CD4-positive, alpha-beta T cell (primary cell): ENCODE data around the gene SYNRG. TPM values are rescaled to one million over a fixed set of nuclear protein-coding genes. Genes with fewer than 3 reads are reported as not detected.

Source experiments
- ATAC-seq: fragments of 200-7000 bp; cut with Tn5 transposase; one replicate; pipeline ENCODE4 v1.10.0; 2022; ENCODE audit warnings: mild to moderate bottlenecking; ENCODE audit not compliant: poor library complexity
- CTCF ChIA-PET: fragments of 350-600 bp; sonication (Branson Sonifier 250); formaldehyde crosslinking; loops from one replicate; lab custom pipeline; 2021; ENCODE audit warnings: antibody characterized with exemption, inconsistent platforms; lab: Charles Lee
- POLR2A ChIA-PET: fragments of 350-600 bp; sonication (Branson Sonifier 250); formaldehyde crosslinking; loops from one replicate; lab custom pipeline; 2021; ENCODE audit warnings: antibody characterized with exemption, inconsistent platforms; lab: Charles Lee
- DNase-seq, 14 experiments: peaks; one replicate each; pipeline ENCODE4 v3.0.0-alpha.2; 2013 to 2020; ENCODE audit warnings: mixed read lengths in 2 of 14
- H3K27ac ChIP-seq, 2 donors: one replicate each; pipeline versions ENCODE4 v1.5.1 to v1.7.0; 2013; ENCODE audit warnings: low read length in 2 of 2, low read depth in 1 of 2, mild to moderate bottlenecking in 1 of 2
- H3K27me3 ChIP-seq, 2 experiments: 1 replicate in 1 of 2; 2 replicates in 1 of 2; pipeline versions ENCODE4 v1.6.1 to v1.7.0; 2013; ENCODE audit warnings: low read length in 2 of 2, control low read depth in 1 of 2, mild to moderate bottlenecking in 1 of 2, moderate library complexity in 1 of 2; ENCODE audit not compliant: insufficient read depth in 2 of 2, control insufficient read depth in 1 of 2
- H3K36me3 ChIP-seq: one replicate; pipeline ENCODE4 v1.6.1; 2013; ENCODE audit warnings: low read length, control low read depth; ENCODE audit not compliant: insufficient read depth
- H3K4me1 ChIP-seq: one replicate; pipeline ENCODE4 v1.6.1; 2013; ENCODE audit warnings: low read length, control low read depth; ENCODE audit not compliant: insufficient read depth
- H3K4me3 ChIP-seq: one replicate; pipeline ENCODE4 v1.5.1; 2013; ENCODE audit warnings: mild to moderate bottlenecking, low read length, moderate library complexity
- H3K9me3 ChIP-seq, 2 experiments: 1 replicate in 1 of 2; 2 replicates in 1 of 2; pipeline versions ENCODE4 v1.6.1 to v1.7.0; 2013; ENCODE audit warnings: low read length in 2 of 2, mild to moderate bottlenecking in 2 of 2, control low read depth in 1 of 2, moderate library complexity in 1 of 2; ENCODE audit not compliant: control insufficient read depth in 1 of 2, insufficient read depth in 1 of 2
- H3K27ac Mint-ChIP-seq: one replicate; pipeline ENCODE4 v1.8.0; 2020; ENCODE audit warnings: mixed read lengths
- H3K27me3 Mint-ChIP-seq: one replicate; pipeline ENCODE4 v1.8.0; 2021; ENCODE audit warnings: mixed read lengths
- H3K36me3 Mint-ChIP-seq: one replicate; pipeline ENCODE4 v1.8.0; 2021; ENCODE audit warnings: low read depth, mixed read lengths
- H3K4me1 Mint-ChIP-seq: one replicate; pipeline ENCODE4 v1.8.0; 2021; ENCODE audit warnings: low read depth, mixed read lengths
- H3K4me3 Mint-ChIP-seq: one replicate; pipeline ENCODE4 v1.8.0; 2020; ENCODE audit warnings: mild to moderate bottlenecking, mixed read lengths
- H3K9me3 Mint-ChIP-seq: one replicate; pipeline ENCODE4 v1.8.0; 2020; ENCODE audit warnings: mixed read lengths
- intact Hi-C, 2 experiments: fragments of 100-400 bp; cut with DNase I in 1 of 2; cut with micrococcal nuclease in 1 of 2; formaldehyde crosslinking; loops; one replicate each; pipeline versions ENCODE4 v1.15.1 to v1.9.0; 2023 to 2025; cut with DNase I, micrococcal nuclease
- total RNA-seq, 174 experiments: library from RNA in 2 of 174; stranded (reverse) in 2 of 174; gene quantifications; one replicate each; pipeline ENCODE4 v1.2.3 and lab custom pipeline; 2021 to 2026
- TF ChIP-seq, protein P1 (sequence below): fragments of 200-600 bp; IDR thresholded peaks from one replicate; pipeline ENCODE4 v1.8.0; 2022; ENCODE audit warnings: antibody characterized with exemption, mild to moderate bottlenecking

The SYNRG gene
- total RNA-seq, 2 experiments from 2014 or later: 40.0 to 45.8 TPM

DNA sequence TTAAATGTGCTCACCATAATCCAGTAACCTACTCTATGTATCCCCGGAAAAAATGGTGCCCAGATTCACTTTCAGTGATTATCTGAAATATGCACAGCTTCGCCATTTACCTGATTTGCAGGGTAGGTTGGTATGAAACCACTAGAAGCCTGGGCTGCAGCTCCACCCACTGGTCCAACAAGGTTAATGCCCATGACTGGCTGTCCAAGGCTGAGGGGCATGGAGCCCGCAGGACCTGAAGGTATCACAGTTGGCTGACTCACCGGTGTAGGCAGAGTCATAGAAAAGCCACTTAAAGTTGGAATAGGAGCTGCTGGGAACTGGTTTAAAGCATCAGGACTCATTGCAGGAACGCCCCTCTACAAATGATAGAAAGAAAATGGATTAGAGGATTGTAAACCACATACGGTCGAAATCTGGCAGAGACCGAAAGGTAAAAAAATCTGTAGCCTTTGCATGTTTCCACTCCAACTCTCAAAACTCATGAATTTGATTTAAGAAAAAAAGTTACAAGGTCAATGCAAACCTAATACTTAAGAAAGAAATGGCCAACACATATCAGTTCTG is 38.6 kb downstream of the SYNRG start:
- no peak overlapping the region for H3K4me3 Mint-ChIP-seq
- Histone ChIP-seq H3K4me3 (no peak overlapping the region), H3K36me3 (peaks cover 84% of the 10 kb centered on the region), H3K27ac (no peak overlapping the region), H3K9me3 (no peaks in the 10 kb centered on the region), H3K4me1 (no peaks in the 10 kb centered on the region), H3K27me3 (no peaks in the 10 kb centered on the region)
- no peaks in the 10 kb centered on the region for H3K9me3 Mint-ChIP-seq
- DNase-seq (peak in 7 of 14 experiments; percentile 2 to 39 (median 33)), ATAC-seq (peak; percentile 57)
- H3K4me1 Mint-ChIP-seq: peaks cover 10% of the 10 kb centered on the region
- no peak overlapping the region for H3K27ac Mint-ChIP-seq
- ChIA-PET CTCF (interaction anchor here (1.0 to 1.4 kb wide), 4 partner anchors 9 to 39 kb away, joined by 3 to 7 read pairs (median 3); partner anchors contain the start of gene SYNRG), POLR2A (interaction anchor here (0.9 kb wide), 1 partner anchor 9 kb away, joined by 5 read pairs; no protein-coding TSS in a partner anchor)
- H3K27me3 Mint-ChIP-seq: no peaks in the 10 kb centered on the region
- TF ChIP-seq, protein P1, sequence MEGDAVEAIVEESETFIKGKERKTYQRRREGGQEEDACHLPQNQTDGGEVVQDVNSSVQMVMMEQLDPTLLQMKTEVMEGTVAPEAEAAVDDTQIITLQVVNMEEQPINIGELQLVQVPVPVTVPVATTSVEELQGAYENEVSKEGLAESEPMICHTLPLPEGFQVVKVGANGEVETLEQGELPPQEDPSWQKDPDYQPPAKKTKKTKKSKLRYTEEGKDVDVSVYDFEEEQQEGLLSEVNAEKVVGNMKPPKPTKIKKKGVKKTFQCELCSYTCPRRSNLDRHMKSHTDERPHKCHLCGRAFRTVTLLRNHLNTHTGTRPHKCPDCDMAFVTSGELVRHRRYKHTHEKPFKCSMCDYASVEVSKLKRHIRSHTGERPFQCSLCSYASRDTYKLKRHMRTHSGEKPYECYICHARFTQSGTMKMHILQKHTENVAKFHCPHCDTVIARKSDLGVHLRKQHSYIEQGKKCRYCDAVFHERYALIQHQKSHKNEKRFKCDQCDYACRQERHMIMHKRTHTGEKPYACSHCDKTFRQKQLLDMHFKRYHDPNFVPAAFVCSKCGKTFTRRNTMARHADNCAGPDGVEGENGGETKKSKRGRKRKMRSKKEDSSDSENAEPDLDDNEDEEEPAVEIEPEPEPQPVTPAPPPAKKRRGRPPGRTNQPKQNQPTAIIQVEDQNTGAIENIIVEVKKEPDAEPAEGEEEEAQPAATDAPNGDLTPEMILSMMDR: no peak
- intact Hi-C loops: no loop called here
- H3K36me3 Mint-ChIP-seq: peaks cover 87% of the 10 kb centered on the region

DNA sequence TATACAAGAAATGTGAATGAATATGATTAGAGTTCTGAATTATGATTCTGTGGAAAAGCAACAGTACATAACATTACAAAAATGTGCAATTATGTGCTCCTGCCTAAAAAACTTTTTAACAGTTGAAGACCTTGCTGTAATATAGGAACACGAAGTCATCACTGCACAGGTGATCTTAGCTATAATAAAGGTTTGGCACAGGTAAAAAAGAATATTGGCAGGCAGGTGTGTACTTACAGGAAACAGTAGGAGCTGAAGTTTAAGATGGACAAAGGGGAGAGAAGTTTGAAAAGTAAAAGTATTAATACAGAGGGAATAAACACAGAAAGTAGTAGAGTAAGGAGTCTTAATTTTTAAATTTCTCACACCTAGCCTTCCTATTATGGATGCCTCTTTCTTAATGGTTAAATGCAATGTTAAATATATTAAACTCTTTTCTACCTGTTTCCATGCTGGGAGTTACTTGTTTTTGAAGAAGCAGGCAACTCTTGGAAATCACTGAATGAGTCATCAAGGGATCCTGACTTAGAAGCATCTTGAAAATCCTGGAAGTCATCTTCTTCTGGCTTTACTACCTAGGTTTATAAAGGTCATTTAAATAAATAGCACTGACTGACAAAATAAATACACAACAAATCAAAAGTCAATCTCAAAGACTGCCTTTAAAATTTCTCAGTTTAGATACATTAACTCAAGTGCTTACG is 40.7 kb downstream of the SYNRG start:
- Mint-ChIP-seq H3K9me3 (no peaks in the 10 kb centered on the region), H3K4me1 (peaks cover 17% of the 10 kb centered on the region), H3K4me3 (no peak overlapping the region), H3K27ac (no peak overlapping the region), H3K36me3 (peaks cover 86% of the 10 kb centered on the region), H3K27me3 (no peaks in the 10 kb centered on the region)
- Histone ChIP-seq H3K4me3 (no peak overlapping the region), H3K4me1 (no peaks in the 10 kb centered on the region), H3K27me3 (no peaks in the 10 kb centered on the region), H3K36me3 (peaks cover 80% of the 10 kb centered on the region), H3K9me3 (no peaks in the 10 kb centered on the region), H3K27ac (no peak overlapping the region)
- ChIA-PET POLR2A (no interaction called here), CTCF (interaction anchor here (0.6 kb wide), 1 partner anchor 18 kb away, joined by 3 read pairs; no protein-coding TSS in a partner anchor)
- intact Hi-C loops: no loop called here
- TF ChIP-seq, protein P1: no peak
- no peak for DNase-seq
- ATAC-seq: no peak

DNA sequence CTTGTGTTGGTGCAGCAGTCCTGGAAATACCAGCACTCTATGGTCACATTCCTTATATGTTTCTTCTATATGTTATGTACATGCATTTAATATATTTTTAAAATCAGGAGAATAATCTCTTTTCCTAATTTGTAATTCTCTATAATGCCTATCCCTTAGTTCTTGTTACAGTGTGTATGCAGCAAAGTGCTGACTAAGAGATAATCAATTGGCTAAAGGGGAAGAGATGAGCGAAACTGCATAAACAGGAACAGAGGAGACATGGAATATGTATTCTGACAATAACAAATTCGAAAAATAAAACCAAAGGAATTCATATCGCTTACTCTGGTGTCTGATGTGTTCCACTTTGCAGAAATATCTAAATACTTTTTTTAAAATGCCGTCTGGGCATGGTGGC is 41.7 kb downstream of the SYNRG start:
- Mint-ChIP-seq H3K9me3 (no peaks in the 10 kb centered on the region), H3K27me3 (no peaks in the 10 kb centered on the region), H3K4me1 (peaks cover 14% of the 10 kb centered on the region), H3K27ac (no peak overlapping the region), H3K4me3 (no peak overlapping the region), H3K36me3 (peaks cover 85% of the 10 kb centered on the region)
- Histone ChIP-seq H3K27ac (no peak overlapping the region), H3K4me1 (no peaks in the 10 kb centered on the region), H3K9me3 (no peaks in the 10 kb centered on the region), H3K27me3 (no peaks in the 10 kb centered on the region), H3K36me3 (peaks cover 84% of the 10 kb centered on the region), H3K4me3 (no peak overlapping the region)
- no peak for DNase-seq
- CTCF ChIA-PET: interaction anchor here (1.0 kb wide), 1 partner anchor 42 kb away, joined by 3 read pairs; the partner anchor contains the start of gene SYNRG
- POLR2A ChIA-PET: no interaction called here
- TF ChIP-seq, protein P1: no peak
- ATAC-seq: no peak
- intact Hi-C loops: no loop called here
